NCI-H526 treated with DMSO at 0.1 percent for 48 hours (cell line): ENCODE results near the gene OR5B3.
"Not testable (repeated sequence)": the region's sequence is repeated elsewhere in the genome, so short reads cannot be mapped to it uniquely, and the experiment has no call there.

Source experiments
- DNase-seq: peaks from one replicate; lab custom pipeline; 2025; lab: John Stamatoyannopoulos, UW

OR5B3 gene

GRCh38 chr11:58406774-58407173 lies at the start of gene OR5B3:
OR5B3 (minus strand) TSS chr11:58406874; CDS start chr11:58403409, 3,465 bp downstream.
- no peak for DNase-seq

- no peak for DNase-seq
These were observed 44.9 kb upstream of the OR5B3 start for GRCh38 chr11:58451585-58451984.

- no peak for DNase-seq
These were observed 39.6 kb upstream of the OR5B3 start for GRCh38 chr11:58446294-58446693.

GRCh38 chr11:58444300-58444699 lies 37.6 kb upstream of the OR5B3 start:
- no peak for DNase-seq

GRCh38 chr11:58442136-58442535 lies 35.5 kb upstream of the OR5B3 start, which contains the start of gene OR5B12:
OR5B12 (minus strand) TSS chr11:58442236; CDS start chr11:58440151, 2,085 bp downstream.
- no peak for DNase-seq

GRCh38 chr11:58438486-58438885 lies 31.8 kb upstream of the OR5B3 start:
- DNase-seq = no peak

- DNase-seq = no peak
These were observed 27.5 kb upstream of the OR5B3 start for GRCh38 chr11:58434217-58434616.

- DNase-seq = no peak
These were observed 27.0 kb upstream of the OR5B3 start for GRCh38 chr11:58433638-58434203.

- no peak for DNase-seq
These were observed 22.6 kb upstream of the OR5B3 start for GRCh38 chr11:58429273-58429672.

GRCh38 chr11:58428021-58428420 lies 21.3 kb upstream of the OR5B3 start, which contains the start of gene OR5B2:
OR5B2 (minus strand) TSS chr11:58428121; CDS start chr11:58423261, 4,860 bp downstream.
- no peak for DNase-seq

GRCh38 chr11:58399622-58400021 lies 7.1 kb downstream of the OR5B3 start:
- not testable (repeated sequence) for DNase-seq

GRCh38 chr11:58395581-58395980 lies 11.1 kb downstream of the OR5B3 start:
- no peak for DNase-seq

- no peak for DNase-seq
These were observed 12.5 kb downstream of the OR5B3 start for GRCh38 chr11:58394195-58394594.

GRCh38 chr11:58392746-58393145 lies 13.9 kb downstream of the OR5B3 start:
- peak; percentile 10 for DNase-seq

GRCh38 chr11:58391879-58392278 lies 14.8 kb downstream of the OR5B3 start:
- no peak for DNase-seq

GRCh38 chr11:58390551-58391063 lies 16.1 kb downstream of the OR5B3 start:
- no peak for DNase-seq

GRCh38 chr11:58358969-58359368 lies 47.7 kb downstream of the OR5B3 start, which contains the start of gene OR5B17:
OR5B17 (minus strand) TSS chr11:58359069; CDS start chr11:58359069, 0 bp downstream.
- no peak for DNase-seq

- DNase-seq = no peak
These were observed 51.9 kb downstream of the OR5B3 start for GRCh38 chr11:58354727-58355126.
